Measurements from ENCODE around the gene ZNFX1. TPM values are rescaled to one million over a fixed set of nuclear protein-coding genes. Genes with fewer than 3 reads are reported as not detected.
A peak's percentile ranks its signal among the peaks of the same experiment; 100 is the strongest.

ZNFX1 gene
- total RNA-seq, 1 donor: 61.5 TPM

DNA sequence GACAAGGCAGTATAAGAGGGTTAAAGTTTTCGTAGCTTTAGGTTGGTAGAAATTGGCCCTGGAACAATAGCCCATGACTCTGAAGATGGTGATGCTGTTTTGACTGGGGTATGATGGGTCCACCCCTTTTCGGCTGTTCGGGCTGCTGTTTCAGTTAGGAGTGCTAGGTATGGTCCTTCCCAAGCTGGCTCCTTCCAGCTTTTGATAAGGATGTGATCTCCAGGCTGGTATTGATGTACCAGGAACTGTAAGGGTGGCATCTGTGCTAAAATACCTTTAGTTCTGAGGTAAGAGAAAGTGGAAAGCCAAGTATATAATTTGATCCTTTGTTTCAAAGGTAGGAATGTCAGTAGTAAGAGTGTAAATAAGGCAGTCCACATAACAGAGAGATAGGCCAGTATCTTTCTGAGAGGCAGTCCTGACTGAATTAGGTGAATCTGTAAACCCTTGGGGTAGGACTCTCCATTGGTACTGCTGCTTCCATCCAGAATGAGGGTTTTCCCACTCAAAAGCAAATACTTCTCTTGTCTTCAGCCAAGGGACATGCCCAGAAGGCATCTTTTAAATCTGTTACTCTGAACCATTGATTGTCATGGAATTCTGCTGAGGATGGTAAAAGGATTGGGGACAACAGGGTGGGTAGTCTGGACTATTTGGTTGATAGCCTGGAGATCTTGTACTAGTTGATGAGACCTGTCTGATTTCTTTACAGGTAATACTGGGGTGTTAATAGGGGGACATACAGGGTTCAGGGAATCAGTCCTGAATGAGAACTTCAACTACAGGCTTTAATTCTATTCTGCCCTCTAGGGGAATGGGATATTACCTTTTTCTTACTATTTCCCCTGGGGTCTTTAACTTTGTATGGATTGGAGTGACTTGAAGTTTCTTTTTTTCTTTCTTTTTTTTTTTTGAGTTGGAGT lies 6.1 kb upstream of the ZNFX1 start:
- peaks cover 97% of the 10 kb centered on the region for H3K36me3 ChIP-seq (ENCODE audit: insufficient read depth, low read length)
- peak overlapping the region; percentile 92 for H3K4me3 ChIP-seq (ENCODE audit: insufficient read depth, low read length)
- TF ChIP-seq, protein P1, sequence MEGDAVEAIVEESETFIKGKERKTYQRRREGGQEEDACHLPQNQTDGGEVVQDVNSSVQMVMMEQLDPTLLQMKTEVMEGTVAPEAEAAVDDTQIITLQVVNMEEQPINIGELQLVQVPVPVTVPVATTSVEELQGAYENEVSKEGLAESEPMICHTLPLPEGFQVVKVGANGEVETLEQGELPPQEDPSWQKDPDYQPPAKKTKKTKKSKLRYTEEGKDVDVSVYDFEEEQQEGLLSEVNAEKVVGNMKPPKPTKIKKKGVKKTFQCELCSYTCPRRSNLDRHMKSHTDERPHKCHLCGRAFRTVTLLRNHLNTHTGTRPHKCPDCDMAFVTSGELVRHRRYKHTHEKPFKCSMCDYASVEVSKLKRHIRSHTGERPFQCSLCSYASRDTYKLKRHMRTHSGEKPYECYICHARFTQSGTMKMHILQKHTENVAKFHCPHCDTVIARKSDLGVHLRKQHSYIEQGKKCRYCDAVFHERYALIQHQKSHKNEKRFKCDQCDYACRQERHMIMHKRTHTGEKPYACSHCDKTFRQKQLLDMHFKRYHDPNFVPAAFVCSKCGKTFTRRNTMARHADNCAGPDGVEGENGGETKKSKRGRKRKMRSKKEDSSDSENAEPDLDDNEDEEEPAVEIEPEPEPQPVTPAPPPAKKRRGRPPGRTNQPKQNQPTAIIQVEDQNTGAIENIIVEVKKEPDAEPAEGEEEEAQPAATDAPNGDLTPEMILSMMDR (IDR thresholded peaks at IDR 0.05; ENCODE audit: extremely low read depth, low read depth, low read length): no peak
- H4K20me1 ChIP-seq (ENCODE audit: insufficient read depth, low read length): peaks cover 100% of the 10 kb centered on the region
- no peaks in the 10 kb centered on the region for H3K27me3 ChIP-seq (ENCODE audit: insufficient read depth, low read length)
- DNase-seq (ENCODE audit: insufficient read length, low spot score, missing footprints): no peak
- H3K9me3 ChIP-seq (ENCODE audit: low read depth, low read length): peaks cover 18% of the 10 kb centered on the region
- peaks cover 58% of the 10 kb centered on the region for H3K4me1 ChIP-seq (ENCODE audit: insufficient read depth, low read length)
- H2AFZ ChIP-seq (ENCODE audit: low read length): no peak overlapping the region
- peaks cover 82% of the 10 kb centered on the region for H3K79me2 ChIP-seq (ENCODE audit: insufficient read depth, low read length)
- no peak overlapping the region for H3K27ac ChIP-seq (ENCODE audit: low read depth, low read length)
- peak overlapping the region; percentile 93 for H3K4me2 ChIP-seq (ENCODE audit: insufficient read depth, low read length)

DNA sequence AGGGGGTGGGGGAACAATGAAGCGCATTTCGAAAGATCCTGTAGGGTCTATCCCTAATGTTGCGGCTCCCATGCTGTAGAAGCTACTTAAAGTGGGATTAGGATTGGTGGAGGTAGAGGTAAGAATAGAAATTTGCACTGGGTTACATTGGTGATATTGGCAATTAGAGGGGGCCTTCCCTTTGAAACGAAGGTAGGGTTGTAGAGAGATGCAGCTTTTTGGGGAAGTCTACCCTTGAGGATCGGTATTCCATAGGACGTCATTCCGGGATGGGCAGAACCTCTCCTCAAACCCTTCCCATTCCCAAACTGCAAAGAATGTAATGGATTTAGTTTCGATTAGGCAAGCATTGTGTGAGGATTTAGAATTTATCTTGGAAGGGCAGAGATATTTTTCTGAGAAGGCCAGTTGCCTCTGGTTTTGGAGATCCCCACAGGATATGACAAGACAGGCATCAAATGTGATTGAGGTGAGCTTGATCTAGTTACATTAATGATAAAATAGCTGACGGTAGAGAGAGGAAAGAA lies 5.4 kb upstream of the ZNFX1 start:
- Histone ChIP-seq H2AFZ (ENCODE audit: low read length) (no peak overlapping the region), H3K36me3 (ENCODE audit: insufficient read depth, low read length) (peaks cover 93% of the 10 kb centered on the region), H3K4me1 (ENCODE audit: insufficient read depth, low read length) (peaks cover 55% of the 10 kb centered on the region), H3K79me2 (ENCODE audit: insufficient read depth, low read length) (peaks cover 85% of the 10 kb centered on the region), H3K9me3 (ENCODE audit: low read depth, low read length) (peaks cover 18% of the 10 kb centered on the region), H3K27ac (ENCODE audit: low read depth, low read length) (no peak overlapping the region), H3K27me3 (ENCODE audit: insufficient read depth, low read length) (no peaks in the 10 kb centered on the region), H4K20me1 (ENCODE audit: insufficient read depth, low read length) (peaks cover 97% of the 10 kb centered on the region), H3K4me3 (ENCODE audit: insufficient read depth, low read length) (peak overlapping the region; percentile 92), H3K4me2 (ENCODE audit: insufficient read depth, low read length) (peak overlapping the region; percentile 93)
- DNase-seq (ENCODE audit: insufficient read length, low spot score, missing footprints): no peak
- TF ChIP-seq, protein P1 (IDR thresholded peaks at IDR 0.05; ENCODE audit: extremely low read depth, low read depth, low read length): no peak

DNA sequence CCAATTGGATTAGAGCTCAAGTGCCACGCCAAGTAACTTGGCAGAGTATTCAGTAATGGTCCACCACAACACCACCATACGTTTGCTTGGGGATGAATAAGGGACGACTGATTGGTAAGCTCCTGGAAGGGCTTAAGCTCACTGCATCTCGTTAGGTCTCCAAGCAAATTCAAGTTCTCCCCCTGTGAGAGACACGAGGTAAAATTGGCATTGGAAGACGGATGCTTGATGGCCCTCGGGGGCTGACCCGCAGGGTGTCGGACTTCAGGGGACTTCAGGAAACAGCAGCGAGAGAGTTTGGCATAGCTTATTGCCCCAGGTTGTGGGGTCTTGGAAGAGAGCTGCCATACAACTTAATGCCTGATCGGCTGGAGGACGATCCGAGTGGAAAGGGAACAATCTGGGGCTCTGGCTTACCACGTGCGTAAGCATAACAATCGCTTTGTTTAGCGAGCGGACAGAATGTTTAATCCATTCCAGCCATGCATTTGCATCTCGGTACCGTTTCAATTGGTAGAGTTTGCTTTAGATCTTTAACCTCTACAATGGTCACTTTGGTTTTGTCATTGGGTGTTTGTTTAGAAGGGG lies 4.8 kb upstream of the ZNFX1 start:
- Histone ChIP-seq H2AFZ (ENCODE audit: low read length) (no peak overlapping the region), H3K79me2 (ENCODE audit: insufficient read depth, low read length) (peaks cover 86% of the 10 kb centered on the region), H4K20me1 (ENCODE audit: insufficient read depth, low read length) (peaks cover 91% of the 10 kb centered on the region), H3K27ac (ENCODE audit: low read depth, low read length) (no peak overlapping the region), H3K27me3 (ENCODE audit: insufficient read depth, low read length) (no peaks in the 10 kb centered on the region), H3K4me2 (ENCODE audit: insufficient read depth, low read length) (peak overlapping the region; percentile 93), H3K9me3 (ENCODE audit: low read depth, low read length) (peaks cover 18% of the 10 kb centered on the region), H3K36me3 (ENCODE audit: insufficient read depth, low read length) (peaks cover 88% of the 10 kb centered on the region), H3K4me1 (ENCODE audit: insufficient read depth, low read length) (peaks cover 49% of the 10 kb centered on the region), H3K4me3 (ENCODE audit: insufficient read depth, low read length) (peak overlapping the region; percentile 92)
- DNase-seq (ENCODE audit: insufficient read length, low spot score, missing footprints): no peak
- TF ChIP-seq, protein P1 (IDR thresholded peaks at IDR 0.05; ENCODE audit: extremely low read depth, low read depth, low read length): no peak
